Left ventricle myocardium superior (tissue), 1 donor: ENCODE results near the gene UQCR10. TPM values are rescaled to one million over a fixed set of nuclear protein-coding genes. Genes with fewer than 3 reads are reported as not detected.
"Not testable (repeated sequence)": the region's sequence is repeated elsewhere in the genome, so short reads cannot be mapped to it uniquely, and the experiment has no call there.

Experiments
- ATAC-seq: fragments of 200-7000 bp; cut with Tn5 transposase; one replicate; pipeline ENCODE4 v1.9.1; 2020; ENCODE audit warnings: mild to moderate bottlenecking, moderate library complexity
- DNase-seq: peaks from one replicate; pipeline ENCODE4 v3.0.0-alpha.2; 2020
- intact Hi-C: fragments of 100-400 bp; cut with micrococcal nuclease; formaldehyde crosslinking; loops from one replicate; pipeline ENCODE4 v1.11.0; 2022
- total RNA-seq: library from RNA; stranded (reverse); fragmentation: NEBNext Ultra II Directional; extraction: Animal tissue kit (Norgen Biotek cat#: 25700); gene quantifications from one replicate; pipeline ENCODE4 v1.2.1, GENCODE V29; 2021
- donor health status: DM: no; HTN: yes; CAD: no; lungs with severe emphysema.

UQCR10 gene
- total RNA-seq, 1 donor from 2014 or later, result 402 TPM

- DNase-seq (no peak), ATAC-seq (no peak)
- intact Hi-C loops, result no loop called here
Observed at GRCh38 chr22:29734838-29735237, 32.3 kb upstream of the UQCR10 start.

DNA sequence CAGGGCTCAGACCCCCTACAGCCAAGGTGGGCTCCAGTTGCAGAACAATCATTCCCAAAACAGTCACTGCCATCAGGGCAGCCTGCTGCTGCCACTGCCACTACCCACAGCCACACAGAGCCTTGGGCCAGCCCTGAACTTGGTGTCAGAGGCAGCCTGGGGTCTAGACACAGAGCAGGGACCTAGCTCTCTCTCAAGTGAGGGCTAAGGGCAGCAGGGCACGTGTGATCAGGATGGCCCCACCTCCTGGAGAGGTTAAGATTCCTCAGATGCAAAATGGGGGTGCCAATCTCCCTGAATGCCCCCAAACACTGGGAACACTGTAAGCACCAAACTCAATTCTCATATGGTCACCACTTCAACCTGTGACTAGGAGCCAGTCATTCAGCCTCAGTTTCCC is 31.8 kb upstream of the UQCR10 start:
- DNase-seq (no peak), ATAC-seq (no peak)
- intact Hi-C loops, result no loop called here

- DNase-seq (peak; percentile 42), ATAC-seq (peak; percentile 61)
- intact Hi-C loops, result no loop called here
Observed at GRCh38 chr22:29737251-29738117, 29.7 kb upstream of the UQCR10 start.

DNA sequence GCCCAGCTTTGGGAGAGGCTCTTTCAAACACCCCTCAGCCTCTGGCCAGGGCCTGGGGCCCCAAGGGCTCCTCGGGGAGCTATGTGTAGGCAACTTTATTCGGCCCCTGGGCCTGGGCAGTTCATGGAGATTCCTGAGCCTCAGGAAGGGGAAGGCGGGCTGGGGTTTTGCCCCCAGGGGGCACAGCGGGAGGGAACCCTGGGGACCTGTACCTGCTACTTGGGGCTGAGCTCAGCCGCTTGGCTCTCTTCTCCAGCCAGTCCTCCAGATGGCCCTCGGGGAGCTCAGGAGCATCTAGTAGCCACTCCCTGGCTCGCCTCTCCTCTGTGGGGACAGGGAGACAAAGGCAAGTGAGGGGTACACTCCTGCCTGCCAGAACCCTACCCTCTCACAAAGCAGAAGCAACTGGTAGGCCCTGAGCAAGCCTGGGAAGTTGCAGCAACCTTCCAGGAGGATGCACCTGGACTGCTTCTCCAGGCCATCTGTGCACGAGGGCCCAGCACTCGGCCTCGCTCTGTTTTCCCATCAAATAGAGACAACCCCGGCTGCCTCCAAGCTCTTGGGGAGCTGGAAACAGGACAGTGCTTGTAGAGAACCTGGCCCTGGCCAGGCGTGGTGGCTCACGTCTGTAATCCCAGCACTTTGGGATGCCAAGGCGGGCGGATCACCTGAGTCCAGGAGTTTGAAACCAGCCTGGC is 28.9 kb upstream of the UQCR10 start:
- DNase-seq, result no peak
- ATAC-seq, result no peak
- intact Hi-C loops, result no loop called here

GRCh38 chr22:29739346-29739875 is 27.8 kb upstream of the UQCR10 start:
- ATAC-seq (no peak), DNase-seq (no peak)
- intact Hi-C loops, result no loop called here

GRCh38 chr22:29740216-29740615 is 27.0 kb upstream of the UQCR10 start:
- DNase-seq, result no peak
- intact Hi-C loops, result no loop called here
- ATAC-seq, result no peak

- DNase-seq, result no peak
- intact Hi-C loops, result no loop called here
- ATAC-seq, result no peak
Observed at GRCh38 chr22:29741926-29742325, 25.2 kb upstream of the UQCR10 start.

- no peak for DNase-seq
- intact Hi-C loops, result no loop called here
- ATAC-seq, result no peak
Observed at GRCh38 chr22:29742326-29742725, 24.8 kb upstream of the UQCR10 start.

DNA sequence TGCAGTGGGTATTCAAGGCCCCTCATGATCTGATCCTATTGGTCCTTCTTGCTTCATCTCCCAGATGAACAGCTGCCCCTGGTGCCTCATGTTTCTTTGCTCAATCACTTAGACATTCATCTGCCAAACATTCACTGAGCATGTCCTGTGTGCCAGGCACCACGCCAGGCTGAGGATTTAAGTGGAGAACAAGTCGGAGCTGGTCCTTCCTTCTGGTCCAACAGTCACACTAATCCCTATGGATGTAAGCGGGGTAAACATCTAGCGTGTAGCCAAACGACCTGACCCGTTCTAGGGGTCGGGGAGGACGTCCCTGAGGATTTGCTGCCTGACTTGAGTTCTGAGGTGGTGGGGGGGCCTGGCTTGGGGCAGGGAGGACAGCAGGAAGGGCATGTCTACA is 22.3 kb upstream of the UQCR10 start:
- ATAC-seq, result no peak
- intact Hi-C loops, result no loop called here
- DNase-seq, result no peak

DNA sequence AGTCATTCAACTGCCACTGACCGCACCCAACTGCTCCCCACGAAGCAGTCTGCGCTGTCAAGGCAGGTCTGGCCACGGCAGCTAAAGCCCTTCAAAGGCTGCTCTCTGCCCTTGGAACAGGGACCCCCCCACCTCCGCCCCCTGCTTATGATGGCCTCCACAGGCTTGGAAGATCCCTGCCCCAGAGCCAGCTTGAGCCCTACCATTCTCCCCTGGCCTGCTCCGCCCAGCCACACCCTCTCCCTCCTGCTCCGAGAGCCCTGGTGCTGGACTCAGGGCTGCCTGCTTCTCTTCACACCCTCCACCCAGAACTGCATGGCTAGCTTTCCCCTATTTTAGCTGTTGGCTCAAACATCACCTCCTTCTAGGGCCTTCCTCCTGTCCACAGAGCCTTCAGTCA is 19.3 kb upstream of the UQCR10 start:
- no peak for DNase-seq
- ATAC-seq, result no peak
- intact Hi-C loops, result no loop called here

GRCh38 chr22:29748248-29748893 is 18.8 kb upstream of the UQCR10 start:
- DNase-seq (no peak), ATAC-seq (no peak)
- intact Hi-C loops, result no loop called here

DNA sequence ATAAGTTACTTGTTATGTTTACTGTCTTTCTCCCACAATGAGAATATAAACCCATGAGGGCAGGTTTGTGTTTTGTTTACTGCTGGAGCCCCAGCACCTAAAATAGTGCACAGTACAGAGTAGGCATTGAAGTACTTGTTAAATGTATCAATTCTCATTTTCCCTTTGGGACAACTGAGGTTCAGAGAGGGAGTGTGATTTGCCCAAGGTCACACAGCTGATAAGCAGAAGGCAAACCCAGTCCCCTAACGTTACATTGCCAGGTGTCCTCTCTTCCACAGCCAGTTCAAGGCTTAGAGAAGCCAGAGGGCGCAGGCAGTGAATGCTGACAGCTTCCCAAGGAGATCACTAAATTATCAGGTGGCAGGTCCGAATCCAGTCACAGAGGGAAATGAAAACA is 17.1 kb upstream of the UQCR10 start:
- intact Hi-C loops, result no loop called here
- no peak for DNase-seq
- ATAC-seq, result no peak

DNA sequence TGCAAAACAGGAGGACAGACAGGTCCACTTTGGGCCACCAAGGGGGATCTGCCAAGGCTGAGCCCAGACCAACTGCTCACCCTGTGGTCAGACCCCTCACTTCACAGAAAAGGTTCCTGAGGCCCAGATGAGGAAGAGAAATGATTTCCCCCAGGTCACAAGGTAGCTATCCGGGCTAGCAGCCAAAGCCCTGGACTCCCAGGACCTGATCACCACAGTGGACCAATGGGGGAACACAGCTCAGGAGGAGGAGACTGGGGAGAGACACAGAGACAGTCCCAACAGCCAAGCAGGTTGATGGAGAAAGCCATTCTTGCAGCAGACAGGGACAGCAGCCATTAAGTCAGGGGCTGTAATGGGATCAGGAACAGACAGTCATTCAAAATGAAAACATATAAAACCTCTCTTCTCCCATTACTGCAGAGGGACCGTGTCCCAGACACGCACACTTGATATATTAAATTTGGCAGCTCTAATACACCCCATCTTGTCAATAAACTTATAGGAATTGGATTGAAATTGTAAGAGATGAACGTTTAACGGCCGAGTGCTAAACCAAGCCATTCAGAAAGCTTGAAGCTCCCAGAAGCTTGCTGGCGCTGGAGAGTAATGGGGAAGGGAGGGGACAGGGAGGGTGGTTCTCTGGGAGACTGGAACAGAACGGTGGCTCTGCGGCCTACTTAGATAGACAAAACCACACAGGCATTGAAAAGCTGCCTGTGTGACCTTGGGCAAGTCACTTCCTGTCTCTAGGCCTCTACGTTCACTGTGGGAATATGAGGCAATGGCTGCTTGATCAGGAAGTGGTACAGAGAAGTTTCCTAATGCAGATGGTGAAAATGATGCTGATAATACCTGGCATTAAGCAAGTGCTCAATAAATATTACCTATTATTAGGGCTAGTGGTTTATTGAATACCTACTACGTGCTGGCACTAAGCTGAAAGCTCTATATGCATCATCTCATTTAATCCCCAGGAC is 16.3 kb upstream of the UQCR10 start:
- intact Hi-C loops, result no loop called here
- DNase-seq (no peak), ATAC-seq (no peak)

GRCh38 chr22:29751669-29752068 is 15.5 kb upstream of the UQCR10 start:
- DNase-seq, result no peak

GRCh38 chr22:29753808-29754657 is 13.1 kb upstream of the UQCR10 start:
- intact Hi-C loops, result no loop called here
- no peak for ATAC-seq
- DNase-seq, result no peak

More at GRCh38 chr22:29751669-29752068, 15.5 kb upstream of the UQCR10 start:
- intact Hi-C loops, result no loop called here
- no peak for ATAC-seq

- DNase-seq, result not testable (repeated sequence)
Observed at GRCh38 chr22:29754658-29755395, 12.3 kb upstream of the UQCR10 start.

DNA sequence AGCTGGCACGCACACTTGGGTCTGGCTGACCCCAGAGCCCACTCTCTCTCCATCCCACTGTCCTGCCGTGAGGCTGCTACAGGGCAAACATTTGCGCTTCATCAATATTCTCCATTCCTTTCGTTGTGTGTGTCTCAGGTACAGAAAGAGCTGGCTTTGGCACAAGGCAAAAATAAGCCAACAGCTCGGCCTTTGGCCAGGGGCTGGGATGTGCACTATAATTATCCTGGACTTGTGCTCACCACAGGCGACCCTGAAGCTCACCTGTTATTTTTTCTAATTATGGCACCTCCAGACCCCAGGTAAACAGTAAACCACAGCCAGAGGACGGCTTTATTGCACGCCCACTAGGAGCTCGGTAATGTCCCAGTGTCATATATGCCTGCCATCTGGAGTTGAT is 11.3 kb upstream of the UQCR10 start:
- peak; percentile 53 for DNase-seq
- ATAC-seq, result peak; percentile 64
- intact Hi-C loops, result no loop called here

More at GRCh38 chr22:29754658-29755395, 12.3 kb upstream of the UQCR10 start:
- ATAC-seq, intact Hi-C loops: not testable (repeated sequence)
